Skeletal muscle cell (primary cell): ENCODE results near the gene ERC2.

ENCODE experiments used
- DNase-seq: peaks from one replicate; pipeline ENCODE4 v3.0.0-alpha.2; 2010; ENCODE audit warnings: low read depth
- H3K4me3 ChIP-seq: 2 replicates; pipeline ENCODE4 v1.5.1; 2011; ENCODE audit warnings: low read depth, mild to moderate bottlenecking, control low read depth, low read length, moderate library complexity

ERC2 gene

GRCh38 chr3:55615694-55616295, 852.5 kb downstream of the ERC2 start:
- H3K4me3 ChIP-seq, result no peak overlapping the region
- DNase-seq, result no peak

- H3K4me3 ChIP-seq, result no peak overlapping the region
- DNase-seq, result no peak
These were observed 853.1 kb downstream of the ERC2 start for GRCh38 chr3:55615039-55615693.

- no peak for DNase-seq
- H3K4me3 ChIP-seq, result no peak overlapping the region
These were observed 857.1 kb downstream of the ERC2 start for GRCh38 chr3:55611121-55611520.

- no peak for DNase-seq
- H3K4me3 ChIP-seq, result no peak overlapping the region
These were observed 858.9 kb downstream of the ERC2 start for GRCh38 chr3:55609230-55609827.

- DNase-seq, result no peak
- H3K4me3 ChIP-seq, result no peak overlapping the region
These were observed 859.8 kb downstream of the ERC2 start for GRCh38 chr3:55608301-55608937.

GRCh38 chr3:55607844-55608243, 860.4 kb downstream of the ERC2 start:
- no peak overlapping the region for H3K4me3 ChIP-seq
- no peak for DNase-seq

GRCh38 chr3:55607175-55607574, 861.1 kb downstream of the ERC2 start:
- no peak overlapping the region for H3K4me3 ChIP-seq

GRCh38 chr3:55605443-55606236, 862.6 kb downstream of the ERC2 start:
- DNase-seq, result no peak
- H3K4me3 ChIP-seq, result no peak overlapping the region

More at GRCh38 chr3:55607175-55607574, 861.1 kb downstream of the ERC2 start:
- DNase-seq, result no peak

- H3K4me3 ChIP-seq, result no peak overlapping the region
- no peak for DNase-seq
These were observed 863.4 kb downstream of the ERC2 start for GRCh38 chr3:55604846-55605245.

- no peak for DNase-seq
- no peak overlapping the region for H3K4me3 ChIP-seq
These were observed 863.9 kb downstream of the ERC2 start for GRCh38 chr3:55604402-55604801.

GRCh38 chr3:55601366-55602080, 866.7 kb downstream of the ERC2 start:
- H3K4me3 ChIP-seq, result no peak overlapping the region

GRCh38 chr3:55598224-55598623, 870.0 kb downstream of the ERC2 start:
- no peak overlapping the region for H3K4me3 ChIP-seq
- DNase-seq, result no peak

More at GRCh38 chr3:55601366-55602080, 866.7 kb downstream of the ERC2 start:
- no peak for DNase-seq

GRCh38 chr3:55597641-55598040, 870.6 kb downstream of the ERC2 start:
- DNase-seq, result no peak
- no peak overlapping the region for H3K4me3 ChIP-seq

- no peak for DNase-seq
These were observed 872.1 kb downstream of the ERC2 start for GRCh38 chr3:55596212-55596611.

GRCh38 chr3:55595420-55595819, 872.8 kb downstream of the ERC2 start:
- DNase-seq, result no peak
- H3K4me3 ChIP-seq, result no peak overlapping the region

More at GRCh38 chr3:55596212-55596611, 872.1 kb downstream of the ERC2 start:
- no peak overlapping the region for H3K4me3 ChIP-seq

- DNase-seq, result no peak
- no peak overlapping the region for H3K4me3 ChIP-seq
These were observed 875.7 kb downstream of the ERC2 start for GRCh38 chr3:55592572-55592971.

- no peak overlapping the region for H3K4me3 ChIP-seq
- DNase-seq, result no peak
These were observed 876.4 kb downstream of the ERC2 start for GRCh38 chr3:55591888-55592287.

- no peak overlapping the region for H3K4me3 ChIP-seq
- no peak for DNase-seq
These were observed 880.0 kb downstream of the ERC2 start for GRCh38 chr3:55588146-55588765.

GRCh38 chr3:55585856-55586255, 882.4 kb downstream of the ERC2 start:
- no peak overlapping the region for H3K4me3 ChIP-seq
- DNase-seq, result no peak
